MG63 (cell line): ENCODE data around the gene OR10D3. TPM values are rescaled to one million over a fixed set of nuclear protein-coding genes. Genes with fewer than 3 reads are reported as not detected.

ENCODE experiments used
- DNase-seq: peaks from one replicate; pipeline ENCODE4 v3.0.0-alpha.2; 2020
- H3K27me3 ChIP-seq: fragments of 250-450 bp; sonication (Bioruptor Pico); 2 replicates; pipeline ENCODE4 v1.5.1; 2020; ENCODE audit warnings: mild to moderate bottlenecking, moderate library complexity
- H3K36me3 ChIP-seq: fragments of 250-450 bp; sonication (Bioruptor Pico); 2 replicates; pipeline ENCODE4 v1.5.1; 2020; ENCODE audit warnings: mild to moderate bottlenecking, moderate library complexity
- H3K4me3 ChIP-seq: fragments of 250-450 bp; sonication (Bioruptor Pico); 2 replicates; pipeline ENCODE4 v1.5.1; 2020; ENCODE audit warnings: mild to moderate bottlenecking, moderate library complexity
- H3K9me3 ChIP-seq: fragments of 250-450 bp; sonication (Bioruptor Pico); 2 replicates; pipeline ENCODE4 v1.5.1; 2020; ENCODE audit warnings: mild to moderate bottlenecking, moderate library complexity
- total RNA-seq: library from RNA; depleted of rRNA; stranded (reverse); fragments of >200 nt; shearing (Covaris generic); gene quantifications from 2 replicates; pipeline ENCODE4 v1.2.3, GENCODE V29; 2014; ENCODE audit warnings: low replicate concordance

The OR10D3 gene
- total RNA-seq, 1 experiment from 2014 or later: not detected

DNA sequence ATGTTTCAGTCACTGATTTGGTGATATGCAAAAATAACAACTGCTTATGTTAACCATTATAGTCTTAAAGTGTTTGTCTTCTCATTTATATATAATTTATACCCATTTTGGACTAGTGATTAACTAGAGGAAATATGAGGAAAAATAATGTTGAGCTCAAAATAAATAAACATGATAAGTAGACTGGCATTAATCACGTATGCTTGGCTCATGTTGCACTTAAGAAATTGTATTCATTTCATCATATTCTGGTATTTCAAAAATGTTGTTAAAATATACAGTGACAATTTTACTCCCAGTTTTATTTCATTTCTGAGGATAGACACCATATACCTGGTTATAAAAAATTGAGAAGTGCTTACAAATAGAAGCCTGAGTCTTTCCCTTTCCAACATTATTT is 3.8 kb upstream of the OR10D3 start:
- H3K36me3 ChIP-seq: no peaks in the 10 kb centered on the region
- peaks cover 7% of the 10 kb centered on the region; the same call in 1 of the 2 replicates for H3K9me3 ChIP-seq

DNA sequence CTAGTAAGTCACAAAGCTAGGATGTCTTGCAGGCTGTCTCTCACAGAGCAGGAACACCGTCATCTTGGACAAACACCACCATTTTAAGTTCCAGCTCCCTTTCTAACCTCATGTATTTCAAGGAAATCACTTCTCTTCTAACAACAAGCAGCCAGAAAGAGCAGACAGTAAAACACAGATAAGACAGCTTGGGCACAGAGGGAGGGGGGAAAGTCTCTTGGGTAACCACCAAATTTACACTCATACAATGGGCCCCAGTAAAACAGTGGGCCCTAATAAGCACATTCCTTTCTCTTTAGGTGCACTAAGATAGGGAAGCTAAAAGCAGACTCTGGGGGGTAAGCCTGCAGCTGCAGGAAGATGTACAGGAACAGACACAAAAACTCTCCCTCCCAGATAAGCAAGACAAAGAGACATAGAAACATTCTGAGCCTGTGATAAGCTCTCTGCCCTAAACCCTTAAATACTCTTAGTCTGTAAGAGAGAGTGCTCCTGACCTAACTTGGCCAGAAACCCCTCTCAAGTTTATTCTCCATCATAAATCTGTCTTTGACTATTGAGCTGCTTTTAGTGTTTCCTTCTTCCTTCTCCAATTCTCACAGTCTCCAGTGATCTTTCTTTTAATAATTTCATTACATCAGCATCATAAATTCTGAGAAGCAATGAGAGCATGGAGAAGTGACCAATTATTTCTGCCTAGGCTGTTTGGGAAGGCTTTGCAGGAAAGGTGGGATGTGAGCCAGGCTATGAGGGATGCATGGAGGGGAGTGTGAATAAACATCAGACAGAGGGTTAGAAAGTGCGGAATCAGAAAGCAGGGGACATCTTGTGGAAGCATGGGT is 7.4 kb downstream of the OR10D3 start:
- DNase-seq: no peak
- Histone ChIP-seq H3K9me3 (no peaks in the 10 kb centered on the region), H3K27me3 (no peaks in the 10 kb centered on the region; the same call in 1 of the 2 replicates), H3K4me3 (no peak overlapping the region), H3K36me3 (no peaks in the 10 kb centered on the region)

More for the DNA sequence above, 3.8 kb upstream of the OR10D3 start:
- DNase-seq: no peak
- Histone ChIP-seq H3K4me3 (no peak overlapping the region), H3K27me3 (no peaks in the 10 kb centered on the region)

DNA sequence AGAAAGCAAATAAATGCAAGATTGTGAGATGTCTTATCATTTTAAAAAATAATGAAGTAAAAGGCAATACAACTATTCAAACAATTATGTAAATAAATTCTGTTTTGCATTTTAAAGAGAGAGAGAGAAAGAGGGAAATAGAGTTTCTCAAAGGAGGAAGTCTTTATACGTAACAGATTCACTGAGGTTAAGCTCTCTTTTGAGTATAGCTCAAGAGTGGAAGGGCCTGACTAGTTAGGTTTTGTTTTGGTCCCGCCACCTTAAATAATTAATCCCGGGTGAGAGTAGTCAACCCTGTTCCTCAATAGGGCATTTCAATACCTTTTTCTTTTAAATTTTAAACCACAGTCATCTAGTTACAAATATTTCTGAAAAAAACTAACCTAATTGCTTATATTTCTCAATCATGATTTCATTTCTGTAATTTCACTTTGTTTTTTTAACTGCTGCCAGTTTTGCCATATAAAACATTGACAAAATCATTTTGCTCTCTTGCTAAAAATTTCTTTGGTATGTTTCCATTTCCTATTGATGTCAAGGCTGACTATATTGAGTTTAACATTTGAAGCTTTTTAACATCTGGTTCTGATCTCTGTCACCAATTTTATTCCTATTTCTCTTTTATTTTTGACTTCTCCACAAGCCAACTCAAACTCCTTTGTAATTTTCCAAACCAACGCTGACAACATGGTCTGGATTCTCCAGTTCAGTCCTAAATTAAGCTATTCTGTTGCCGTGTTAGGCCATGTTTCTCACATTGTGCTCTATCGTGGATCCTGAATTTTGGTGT is 10.3 kb downstream of the OR10D3 start:
- DNase-seq: no peak
- Histone ChIP-seq H3K27me3 (no peaks in the 10 kb centered on the region; the same call in 1 of the 2 replicates), H3K9me3 (no peaks in the 10 kb centered on the region), H3K36me3 (no peaks in the 10 kb centered on the region), H3K4me3 (no peak overlapping the region)

DNA sequence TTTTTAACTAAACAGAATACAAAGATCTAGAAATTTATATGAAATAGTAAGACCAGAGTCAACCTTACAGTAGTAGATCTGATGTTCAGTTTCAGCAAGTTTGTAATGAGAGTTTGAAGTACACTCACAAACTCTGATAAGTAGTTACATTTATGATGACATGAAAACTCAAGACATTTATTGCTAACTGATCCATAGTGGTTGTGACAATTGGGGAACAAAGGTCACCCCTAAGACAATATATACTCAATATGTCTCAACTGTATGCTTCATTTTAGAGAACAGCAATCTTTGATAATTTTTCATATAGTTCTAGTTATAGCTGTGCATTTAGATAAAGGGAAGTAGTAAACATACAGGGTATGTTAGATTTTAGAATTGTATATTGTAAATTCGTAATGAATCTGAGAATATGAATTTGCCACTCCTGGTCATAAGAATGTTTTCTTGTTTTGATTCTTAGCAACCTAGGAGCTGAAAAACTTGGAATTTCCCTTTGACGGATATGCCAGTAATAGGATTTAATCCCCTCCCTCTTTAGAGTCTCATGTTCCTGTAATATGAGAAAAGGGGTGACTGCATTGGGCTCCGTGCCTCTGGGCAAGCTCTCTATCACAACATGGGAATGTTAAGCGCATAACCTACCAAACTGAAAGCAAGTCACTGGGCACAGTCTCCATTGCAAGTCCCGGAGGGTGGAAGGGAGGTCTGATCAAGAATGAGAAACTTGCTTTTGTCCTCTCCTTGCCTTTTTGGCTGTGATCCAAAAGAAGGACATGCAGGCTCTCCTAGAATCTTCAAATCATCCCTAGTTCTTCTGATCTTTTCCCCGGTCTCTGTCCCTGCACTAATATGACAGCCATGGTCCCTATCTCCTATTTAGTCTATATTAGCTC is 11.4 kb downstream of the OR10D3 start:
- H3K36me3 ChIP-seq: no peaks in the 10 kb centered on the region
- no peaks in the 10 kb centered on the region; the same call in 1 of the 2 replicates for H3K27me3 ChIP-seq
- no peaks in the 10 kb centered on the region for H3K9me3 ChIP-seq
- H3K4me3 ChIP-seq: no peak overlapping the region
- no peak for DNase-seq

DNA sequence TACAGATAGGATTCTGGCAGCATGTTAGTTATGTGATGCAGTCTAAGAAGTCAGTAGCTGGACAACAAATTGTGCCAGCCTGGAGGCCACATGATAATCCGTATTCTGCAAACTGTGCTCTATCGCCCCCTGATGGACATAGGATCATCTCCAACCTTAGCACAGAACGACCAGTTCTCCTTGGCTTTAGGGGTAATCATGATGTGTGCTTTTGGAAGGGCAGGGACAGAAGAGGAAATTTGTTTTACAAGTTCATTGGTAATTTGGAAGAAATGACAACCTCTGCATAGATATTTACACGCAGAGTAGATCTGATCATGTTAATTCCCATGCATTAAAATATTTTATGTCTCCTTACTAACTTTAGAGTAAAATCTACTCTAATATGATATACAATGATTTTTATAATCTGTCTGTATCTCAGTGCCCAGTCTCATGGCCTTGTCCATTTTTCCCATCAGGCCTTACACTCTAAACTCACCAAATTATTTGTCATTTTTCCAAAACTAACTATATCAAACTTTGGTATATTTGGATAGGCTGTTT is 12.1 kb downstream of the OR10D3 start:
- peak; percentile 22 for DNase-seq
- H3K36me3 ChIP-seq: no peaks in the 10 kb centered on the region
- no peak overlapping the region for H3K4me3 ChIP-seq
- no peaks in the 10 kb centered on the region for H3K9me3 ChIP-seq
- H3K27me3 ChIP-seq: no peaks in the 10 kb centered on the region; the same call in 1 of the 2 replicates

DNA sequence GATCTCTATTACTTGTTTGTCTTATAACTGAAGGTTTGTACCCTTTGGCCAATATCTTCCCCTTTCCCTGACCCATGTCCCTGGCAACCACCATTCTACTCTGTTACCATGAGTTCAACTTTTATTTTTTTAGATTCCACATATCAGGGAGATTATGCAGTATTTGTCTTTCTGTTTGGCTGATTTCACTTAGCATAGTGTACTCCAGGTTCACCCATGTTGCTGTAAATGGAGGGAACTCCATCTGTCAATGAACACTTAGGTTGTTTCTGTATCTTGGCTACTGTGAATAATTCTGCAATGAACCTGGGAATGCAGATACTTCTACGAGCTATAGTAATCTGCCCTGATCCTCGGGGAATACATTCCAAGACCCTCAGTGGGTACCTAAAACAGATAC is 14.9 kb downstream of the OR10D3 start:
- DNase-seq: no peak
- H3K27me3 ChIP-seq: no peaks in the 10 kb centered on the region; the same call in 1 of the 2 replicates
- no peak overlapping the region for H3K4me3 ChIP-seq
- no peaks in the 10 kb centered on the region for H3K9me3 ChIP-seq
- H3K36me3 ChIP-seq: no peaks in the 10 kb centered on the region

DNA sequence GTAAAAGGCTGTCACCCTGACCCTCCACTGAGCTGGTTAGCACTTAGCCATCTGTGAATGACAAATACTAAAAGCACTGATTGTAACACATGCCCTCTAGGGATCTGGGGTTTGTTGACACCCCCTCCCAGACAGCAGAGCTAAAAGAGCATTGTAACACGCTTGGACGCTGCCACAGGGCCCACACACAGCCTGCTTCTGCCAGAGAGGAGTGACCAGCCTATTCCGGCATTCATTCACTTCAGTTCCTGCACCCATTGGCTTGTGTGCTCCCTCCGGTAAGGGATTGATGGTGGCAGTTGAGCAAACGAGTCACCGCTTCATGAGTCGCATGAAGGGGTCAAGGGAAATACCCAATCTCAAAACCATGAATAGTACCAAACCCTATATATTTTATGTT is 15.8 kb downstream of the OR10D3 start:
- no peaks in the 10 kb centered on the region for H3K36me3 ChIP-seq
- H3K27me3 ChIP-seq: no peaks in the 10 kb centered on the region; the same call in 1 of the 2 replicates
- H3K4me3 ChIP-seq: no peak overlapping the region
- peak; percentile 9 for DNase-seq
- H3K9me3 ChIP-seq: no peaks in the 10 kb centered on the region

DNA sequence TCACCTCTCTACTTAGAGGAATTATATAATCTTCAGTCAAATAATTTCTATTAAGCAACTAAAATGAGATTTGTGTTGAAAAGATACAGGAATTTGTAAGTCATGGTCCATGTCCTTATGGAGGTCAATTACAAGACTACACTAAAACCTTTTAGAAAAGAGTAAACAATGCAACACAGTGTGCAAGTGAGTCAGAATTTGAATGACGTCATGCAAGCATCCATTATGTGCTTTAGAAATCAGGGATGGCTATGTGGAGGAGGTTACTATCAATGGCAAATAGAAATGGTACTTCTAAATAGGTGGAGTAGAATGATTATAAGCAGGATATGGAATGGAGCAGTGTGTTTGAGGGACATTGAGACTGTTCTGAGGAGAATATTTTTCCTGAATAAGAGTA is 16.6 kb downstream of the OR10D3 start:
- no peak for DNase-seq
- H3K9me3 ChIP-seq: no peaks in the 10 kb centered on the region
- H3K36me3 ChIP-seq: no peaks in the 10 kb centered on the region
- H3K27me3 ChIP-seq: no peaks in the 10 kb centered on the region
- no peak overlapping the region for H3K4me3 ChIP-seq

DNA sequence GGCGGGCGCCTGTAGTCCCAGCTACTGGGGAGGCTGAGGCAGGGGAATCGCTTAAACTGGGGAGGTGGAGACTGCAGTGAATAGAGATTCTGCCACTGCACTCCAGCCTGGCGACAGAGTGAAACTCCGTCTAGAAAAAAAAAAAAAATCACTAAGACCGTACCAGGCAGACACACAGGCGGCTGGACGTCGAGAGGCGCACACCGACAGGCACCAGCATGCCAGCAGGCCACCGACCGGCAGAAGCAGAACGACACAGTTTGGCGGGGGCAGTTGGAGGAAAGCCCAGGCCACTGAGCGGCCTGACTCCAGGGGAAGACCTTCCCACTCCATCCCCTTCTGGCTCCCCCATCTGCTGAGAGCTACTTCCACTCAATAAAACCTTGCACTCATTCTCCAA is 17.5 kb downstream of the OR10D3 start:
- H3K4me3 ChIP-seq: no peak overlapping the region
- H3K36me3 ChIP-seq: no peaks in the 10 kb centered on the region
- no peaks in the 10 kb centered on the region for H3K27me3 ChIP-seq
- DNase-seq: no peak
- no peaks in the 10 kb centered on the region for H3K9me3 ChIP-seq

DNA sequence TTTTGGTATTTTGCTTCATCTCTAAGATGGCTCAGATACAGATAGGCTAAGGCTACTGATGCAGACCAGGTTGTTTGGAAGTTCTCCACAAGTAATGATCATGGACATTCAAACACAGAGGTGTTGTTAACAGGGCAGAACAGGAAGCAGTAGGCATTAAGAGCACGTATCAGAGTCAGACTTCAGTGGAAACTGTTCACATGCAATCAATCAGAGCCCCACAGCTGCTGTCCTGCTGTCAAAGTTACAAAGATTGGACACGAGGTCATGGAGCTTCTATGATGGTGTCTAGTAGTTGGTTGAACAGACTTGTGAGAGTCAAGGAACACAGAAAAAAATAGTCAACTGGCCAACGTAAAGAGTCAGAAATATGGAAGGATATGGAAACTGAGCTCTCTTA is 19.8 kb downstream of the OR10D3 start:
- H3K9me3 ChIP-seq: no peaks in the 10 kb centered on the region
- no peaks in the 10 kb centered on the region for H3K27me3 ChIP-seq
- no peak for DNase-seq
- no peak overlapping the region for H3K4me3 ChIP-seq
- no peaks in the 10 kb centered on the region for H3K36me3 ChIP-seq

DNA sequence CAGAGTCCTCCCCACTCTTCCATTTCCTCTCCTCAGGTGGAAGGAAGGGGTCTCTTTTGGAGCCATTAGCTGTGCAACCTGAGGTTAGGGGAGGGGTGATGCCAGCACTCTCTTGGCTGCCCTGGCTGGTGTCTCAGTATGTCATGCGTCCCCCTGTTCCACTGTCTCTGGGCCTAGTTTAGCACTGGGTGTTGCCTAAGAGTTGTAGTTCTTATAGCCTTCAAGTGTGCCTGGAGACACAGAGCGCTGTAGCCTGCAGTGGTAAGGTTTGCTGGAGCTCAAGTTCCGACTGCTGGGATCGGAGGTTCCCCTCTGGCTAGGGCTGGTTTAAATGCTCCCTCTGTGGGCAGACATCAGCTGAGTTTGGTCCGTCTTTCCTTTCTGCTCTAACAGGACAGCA is 20.9 kb downstream of the OR10D3 start:
- Histone ChIP-seq H3K27me3 (no peaks in the 10 kb centered on the region), H3K4me3 (no peak overlapping the region), H3K9me3 (no peaks in the 10 kb centered on the region), H3K36me3 (no peaks in the 10 kb centered on the region)
- DNase-seq: no peak

DNA sequence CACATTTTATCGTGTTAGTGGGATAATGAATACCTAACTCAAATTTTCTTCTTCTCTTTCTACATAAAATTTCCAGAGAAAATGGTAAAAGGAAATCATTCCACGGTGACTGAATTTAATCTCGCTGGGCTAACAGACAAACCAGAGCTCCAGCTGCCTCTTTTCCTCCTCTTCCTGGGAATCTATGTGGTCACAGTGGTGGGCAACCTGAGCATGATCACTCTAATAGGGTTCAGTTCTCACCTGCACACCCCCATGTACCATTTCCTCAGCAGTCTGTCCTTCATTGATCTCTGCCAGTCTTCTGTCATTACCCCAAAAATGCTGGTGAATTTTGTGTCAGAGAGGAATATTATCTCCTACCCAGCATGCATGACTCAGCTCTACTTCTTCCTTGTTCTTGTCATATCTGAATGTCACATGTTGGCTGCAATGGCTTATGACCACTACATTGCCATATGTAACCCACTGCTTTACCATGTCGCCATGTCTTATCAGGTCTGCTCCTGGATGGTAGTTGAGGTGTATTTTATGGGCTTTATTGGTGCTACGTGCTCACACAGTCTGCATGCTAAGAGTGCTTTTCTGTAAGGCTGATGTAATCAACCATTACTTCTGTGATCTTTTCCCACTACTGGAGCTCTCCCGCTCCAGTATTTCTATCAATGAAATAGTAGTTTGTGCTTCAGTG is 24.1 kb downstream of the OR10D3 start:
- H3K36me3 ChIP-seq: no peaks in the 10 kb centered on the region
- H3K4me3 ChIP-seq: no peak overlapping the region
- no peaks in the 10 kb centered on the region for H3K9me3 ChIP-seq
- no peaks in the 10 kb centered on the region for H3K27me3 ChIP-seq
- no peak for DNase-seq

DNA sequence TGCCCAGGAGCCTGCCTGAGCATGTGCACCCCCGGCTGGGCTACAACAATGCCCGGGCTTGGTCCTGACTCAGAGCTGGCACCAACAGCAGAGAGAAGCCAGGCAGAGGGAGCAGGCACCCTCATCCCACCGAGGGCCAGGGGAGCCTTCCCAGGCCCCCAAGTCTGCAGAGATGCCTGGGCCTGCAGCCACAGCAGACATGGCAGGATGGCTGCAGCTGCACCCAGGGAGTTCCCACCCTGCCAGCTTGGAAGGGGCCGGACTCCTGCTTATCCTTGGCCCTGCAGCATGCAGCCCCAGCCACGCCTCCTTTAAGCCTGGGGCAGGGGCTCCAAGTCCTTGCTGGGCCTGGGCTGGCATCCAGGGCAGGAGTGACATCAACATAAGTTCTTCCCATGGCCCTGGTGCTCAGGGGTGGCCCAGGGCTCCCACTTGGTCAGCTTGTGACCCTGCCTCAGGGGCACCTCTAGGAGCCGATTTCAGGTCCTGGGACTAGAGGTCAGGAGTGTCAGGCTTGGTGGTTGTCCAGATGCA is 26.7 kb downstream of the OR10D3 start:
- no peaks in the 10 kb centered on the region for H3K27me3 ChIP-seq
- no peak overlapping the region for H3K4me3 ChIP-seq
- H3K9me3 ChIP-seq: no peaks in the 10 kb centered on the region
- no peak for DNase-seq
- no peaks in the 10 kb centered on the region for H3K36me3 ChIP-seq

DNA sequence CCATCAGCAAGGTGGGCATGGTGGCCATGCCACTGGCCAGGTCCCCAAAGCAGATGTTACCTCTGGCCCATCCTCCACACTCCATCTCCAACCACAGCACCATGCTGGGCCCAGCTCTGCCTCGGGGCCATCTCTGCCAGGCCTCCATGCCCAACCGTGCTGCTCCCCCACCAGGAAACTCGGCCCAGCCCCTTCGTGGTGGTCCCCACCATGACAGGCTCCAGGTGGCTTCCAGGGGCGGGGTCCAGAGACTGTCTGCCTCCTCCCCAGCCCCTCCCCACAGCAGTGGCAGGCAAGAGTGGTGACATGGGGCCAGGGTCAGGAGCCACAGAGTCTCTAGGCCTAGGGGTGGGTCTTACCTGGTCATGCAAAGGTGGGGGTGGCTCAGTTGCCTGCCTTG is 27.3 kb downstream of the OR10D3 start:
- no peak for DNase-seq
- H3K4me3 ChIP-seq: no peak overlapping the region

DNA sequence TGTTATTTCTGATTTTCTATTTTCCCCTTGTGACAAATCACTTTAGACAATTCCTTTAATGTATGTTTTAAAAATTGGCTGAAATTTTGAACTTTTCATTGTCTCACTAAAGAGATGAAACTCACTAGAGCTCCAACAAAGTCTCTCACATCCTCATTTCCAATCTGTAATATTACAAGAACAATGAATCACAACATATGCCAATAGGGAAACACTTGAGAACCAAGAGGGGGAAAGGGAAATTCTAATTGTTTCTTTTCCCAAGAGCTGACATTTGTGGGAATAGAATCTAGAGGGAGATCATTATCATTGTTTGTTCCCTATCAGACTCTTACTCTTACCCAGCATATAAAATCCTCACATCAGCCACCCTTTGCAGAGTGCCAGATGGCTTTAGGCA is 28.2 kb downstream of the OR10D3 start:
- Histone ChIP-seq H3K27me3 (no peaks in the 10 kb centered on the region), H3K9me3 (no peaks in the 10 kb centered on the region), H3K36me3 (no peaks in the 10 kb centered on the region), H3K4me3 (no peak overlapping the region)
- DNase-seq: no peak

More for the DNA sequence above, 27.3 kb downstream of the OR10D3 start:
- Histone ChIP-seq H3K27me3 (no peaks in the 10 kb centered on the region), H3K36me3 (no peaks in the 10 kb centered on the region), H3K9me3 (no peaks in the 10 kb centered on the region)

DNA sequence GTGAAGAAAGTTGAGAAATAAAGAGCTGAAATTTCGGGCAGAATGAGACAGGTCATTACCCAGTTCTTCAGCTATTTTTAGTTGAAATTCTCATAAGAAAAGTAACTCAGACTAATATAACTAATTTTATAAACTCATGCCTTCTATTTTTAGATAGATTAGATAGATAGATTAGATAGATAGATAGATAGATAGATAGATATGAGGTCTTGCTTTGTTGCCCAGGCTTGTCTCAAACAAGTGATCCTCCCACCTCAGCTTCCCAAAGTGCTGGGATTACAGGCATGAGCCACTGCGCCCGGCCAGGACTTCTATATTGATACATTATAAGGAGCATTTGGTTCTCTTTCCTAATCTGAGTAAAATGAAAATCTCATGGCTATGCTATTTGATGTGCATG is 30.9 kb downstream of the OR10D3 start:
- Histone ChIP-seq H3K36me3 (no peaks in the 10 kb centered on the region), H3K4me3 (no peak overlapping the region), H3K9me3 (no peaks in the 10 kb centered on the region), H3K27me3 (no peaks in the 10 kb centered on the region)
- DNase-seq: no peak
